Large intestine (tissue), 3 donors: ENCODE measurements around the gene THRSP. TPM values are rescaled to one million over a fixed set of nuclear protein-coding genes. Genes with fewer than 3 reads are reported as not detected.
"Not testable (repeated sequence)": the region's sequence is repeated elsewhere in the genome, so short reads cannot be mapped to it uniquely, and the experiment has no call there.

ENCODE experiments used
- DNase-seq, 2 donors: peaks; one replicate each; pipeline versions ENCODE4 v3.0.0 to v3.0.0-alpha.2; 2013
- H3K27ac ChIP-seq: one replicate; pipeline ENCODE4 v1.5.1; 2013; ENCODE audit warnings: low read length
- H3K27me3 ChIP-seq: 2 replicates; pipeline ENCODE4 v1.6.1; 2013; ENCODE audit warnings: low read length; ENCODE audit not compliant: control insufficient read depth, insufficient read depth
- H3K36me3 ChIP-seq: 2 replicates; pipeline ENCODE4 v1.6.1; 2013; ENCODE audit warnings: low read length; ENCODE audit not compliant: control insufficient read depth, insufficient read depth
- H3K4me1 ChIP-seq: one replicate; pipeline ENCODE4 v1.6.1; 2013; ENCODE audit warnings: low read length; ENCODE audit not compliant: control insufficient read depth, insufficient read depth
- H3K4me3 ChIP-seq: one replicate; pipeline ENCODE4 v1.5.1; 2013; ENCODE audit warnings: low read length
- H3K9me3 ChIP-seq: one replicate; pipeline ENCODE4 v1.6.1; 2013; ENCODE audit warnings: mild to moderate bottlenecking, low read depth, low read length, moderate library complexity; ENCODE audit not compliant: control insufficient read depth
- WGBS: methylation state at CpG from one replicate; pipeline ENCODE4 v1.1.5; 2013; ENCODE audit warnings: low lambda C conversion rate; ENCODE audit not compliant: insufficient coverage; 5-methylcytosine and 5-hydroxymethylcytosine counted together
- polyA plus RNA-seq: library from polyadenylated mRNA; unstranded; fragments of 120-200 nt; gene quantifications from one replicate; pipeline ENCODE4 v1.2.1, GENCODE V29; 2013

Gene THRSP
- polyA plus RNA-seq, 1 donor, result 0.10 TPM

- Histone ChIP-seq H3K4me3 (no peak overlapping the region), H3K4me1 (peaks cover 6% of the 10 kb centered on the region), H3K9me3 (no peaks in the 10 kb centered on the region), H3K27me3 (no peaks in the 10 kb centered on the region), H3K27ac (no peak overlapping the region), H3K36me3 (no peaks in the 10 kb centered on the region)
- DNase-seq, result no peak
- 29% methylated on average over 1 of the region's 8 CpGs for WGBS
Measured at GRCh38 chr11:78049348-78049747, 14.3 kb upstream of the THRSP start.

- Histone ChIP-seq H3K4me3 (no peak overlapping the region), H3K9me3 (no peaks in the 10 kb centered on the region), H3K4me1 (peaks cover 6% of the 10 kb centered on the region), H3K27me3 (no peaks in the 10 kb centered on the region), H3K27ac (peak overlapping the region; percentile 14), H3K36me3 (no peaks in the 10 kb centered on the region)
- WGBS, result no CpG with 5 or more reads among the region's 6 CpGs
- no peak for DNase-seq
Measured at GRCh38 chr11:78050964-78051831, 12.5 kb upstream of the THRSP start.

GRCh38 chr11:78054971-78055370, 8.7 kb upstream of the THRSP start:
- Histone ChIP-seq H3K27me3 (no peaks in the 10 kb centered on the region), H3K4me3 (no peak overlapping the region), H3K36me3 (no peaks in the 10 kb centered on the region), H3K4me1 (peaks cover 3% of the 10 kb centered on the region), H3K27ac (no peak overlapping the region), H3K9me3 (no peaks in the 10 kb centered on the region)
- DNase-seq, result no peak
- no CpG with 5 or more reads among the region's 4 CpGs for WGBS

- Histone ChIP-seq H3K27me3 (no peaks in the 10 kb centered on the region), H3K27ac (no peak overlapping the region), H3K36me3 (no peaks in the 10 kb centered on the region), H3K9me3 (no peaks in the 10 kb centered on the region), H3K4me1 (no peaks in the 10 kb centered on the region), H3K4me3 (no peak overlapping the region)
- no CpG with 5 or more reads among the region's 3 CpGs for WGBS
- DNase-seq, result no peak
Measured at GRCh38 chr11:78056093-78056492, 7.6 kb upstream of the THRSP start.

GRCh38 chr11:78057462-78058055, 6.1 kb upstream of the THRSP start:
- H3K4me3 ChIP-seq, result no peak overlapping the region
- H3K27ac ChIP-seq, result no peak overlapping the region
- WGBS, result 100% methylated on average over 1 of the region's 10 CpGs
- no peaks in the 10 kb centered on the region for H3K9me3 ChIP-seq
- no peaks in the 10 kb centered on the region for H3K4me1 ChIP-seq
- no peak for DNase-seq
- H3K27me3 ChIP-seq, result no peaks in the 10 kb centered on the region
- H3K36me3 ChIP-seq, result no peaks in the 10 kb centered on the region

- no CpG with 5 or more reads among the region's 9 CpGs for WGBS
Measured at GRCh38 chr11:78059749-78060328, 3.8 kb upstream of the THRSP start.

GRCh38 chr11:78060533-78060932, 3.1 kb upstream of the THRSP start:
- Histone ChIP-seq H3K4me3 (no peak overlapping the region), H3K27me3 (no peaks in the 10 kb centered on the region), H3K4me1 (no peaks in the 10 kb centered on the region), H3K27ac (no peak overlapping the region), H3K9me3 (no peaks in the 10 kb centered on the region), H3K36me3 (no peaks in the 10 kb centered on the region)
- no peak for DNase-seq
- no CpG with 5 or more reads among the region's 8 CpGs for WGBS

More at GRCh38 chr11:78059749-78060328, 3.8 kb upstream of the THRSP start:
- not testable (repeated sequence) for DNase-seq, H3K36me3 ChIP-seq, H3K27ac ChIP-seq, H3K4me3 ChIP-seq, H3K27me3 ChIP-seq, H3K9me3 ChIP-seq, H3K4me1 ChIP-seq

- H3K4me1 ChIP-seq, result no peaks in the 10 kb centered on the region
- no peak for DNase-seq
- no CpG with 5 or more reads among the region's 4 CpGs for WGBS
- H3K9me3 ChIP-seq, result no peaks in the 10 kb centered on the region
- no peak overlapping the region for H3K27ac ChIP-seq
- H3K36me3 ChIP-seq, result no peaks in the 10 kb centered on the region
- no peaks in the 10 kb centered on the region for H3K27me3 ChIP-seq
- H3K4me3 ChIP-seq, result no peak overlapping the region
Measured at GRCh38 chr11:78061088-78061920, 2.4 kb upstream of the THRSP start.

GRCh38 chr11:78061921-78062311, 1.7 kb upstream of the THRSP start:
- no CpG with 5 or more reads among the region's 4 CpGs for whole genome bisulfite sequencing
- Histone ChIP-seq H3K4me3 (no peak overlapping the region), H3K9me3 (no peaks in the 10 kb centered on the region), H3K27ac (no peak overlapping the region), H3K27me3 (no peaks in the 10 kb centered on the region), H3K4me1 (no peaks in the 10 kb centered on the region), H3K36me3 (no peaks in the 10 kb centered on the region)
- no peak for DNase-seq

- Histone ChIP-seq H3K27me3 (no peaks in the 10 kb centered on the region), H3K4me1 (no peaks in the 10 kb centered on the region), H3K4me3 (no peak overlapping the region), H3K27ac (no peak overlapping the region), H3K36me3 (peaks cover 4% of the 10 kb centered on the region), H3K9me3 (no peaks in the 10 kb centered on the region)
- no peak for DNase-seq
- WGBS, result 76% methylated on average over 2 of the region's 2 CpGs
Measured at GRCh38 chr11:78062671-78063070, 990 bp upstream of the THRSP start.
